LNCaP clone FGC (cell line): ENCODE data around the gene CNST.
A peak's percentile ranks its signal among the peaks of the same experiment; 100 is the strongest.

ENCODE experiments used
- DNase-seq: peaks from one replicate; pipeline ENCODE4 v3.0.0-alpha.2; 2011; ENCODE audit warnings: low read depth
- H3K4me3 ChIP-seq: 2 replicates; pipeline ENCODE4 v1.5.1; 2011; ENCODE audit warnings: mild to moderate bottlenecking, low read depth, low read length, control low read depth
- TF ChIP-seq, protein P1 (sequence below): IDR thresholded peaks from 2 replicates; pipeline ENCODE4 v1.5.1; 2012; ENCODE audit warnings: mild to moderate bottlenecking; ENCODE audit not compliant: control insufficient read depth, insufficient read depth; ENCODE audit errors: extremely low read depth

The CNST gene

GRCh38 chr1:246647113-246647512, 80.9 kb downstream of the CNST start:
- TF ChIP-seq, protein P1, sequence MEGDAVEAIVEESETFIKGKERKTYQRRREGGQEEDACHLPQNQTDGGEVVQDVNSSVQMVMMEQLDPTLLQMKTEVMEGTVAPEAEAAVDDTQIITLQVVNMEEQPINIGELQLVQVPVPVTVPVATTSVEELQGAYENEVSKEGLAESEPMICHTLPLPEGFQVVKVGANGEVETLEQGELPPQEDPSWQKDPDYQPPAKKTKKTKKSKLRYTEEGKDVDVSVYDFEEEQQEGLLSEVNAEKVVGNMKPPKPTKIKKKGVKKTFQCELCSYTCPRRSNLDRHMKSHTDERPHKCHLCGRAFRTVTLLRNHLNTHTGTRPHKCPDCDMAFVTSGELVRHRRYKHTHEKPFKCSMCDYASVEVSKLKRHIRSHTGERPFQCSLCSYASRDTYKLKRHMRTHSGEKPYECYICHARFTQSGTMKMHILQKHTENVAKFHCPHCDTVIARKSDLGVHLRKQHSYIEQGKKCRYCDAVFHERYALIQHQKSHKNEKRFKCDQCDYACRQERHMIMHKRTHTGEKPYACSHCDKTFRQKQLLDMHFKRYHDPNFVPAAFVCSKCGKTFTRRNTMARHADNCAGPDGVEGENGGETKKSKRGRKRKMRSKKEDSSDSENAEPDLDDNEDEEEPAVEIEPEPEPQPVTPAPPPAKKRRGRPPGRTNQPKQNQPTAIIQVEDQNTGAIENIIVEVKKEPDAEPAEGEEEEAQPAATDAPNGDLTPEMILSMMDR, result 0 out of 2 replicates have a peak, but pooled peaks have one; percentile 5
- H3K4me3 ChIP-seq, result no peak overlapping the region
- no peak for DNase-seq

- no peak for DNase-seq
- TF ChIP-seq, protein P1, result no peak
- H3K4me3 ChIP-seq, result no peak overlapping the region
These were observed 81.3 kb downstream of the CNST start for GRCh38 chr1:246647513-246647912.

- no peak overlapping the region for H3K4me3 ChIP-seq
- TF ChIP-seq, protein P1, result no peak
- DNase-seq, result no peak
These were observed 84.9 kb downstream of the CNST start for GRCh38 chr1:246651012-246651695.

DNA sequence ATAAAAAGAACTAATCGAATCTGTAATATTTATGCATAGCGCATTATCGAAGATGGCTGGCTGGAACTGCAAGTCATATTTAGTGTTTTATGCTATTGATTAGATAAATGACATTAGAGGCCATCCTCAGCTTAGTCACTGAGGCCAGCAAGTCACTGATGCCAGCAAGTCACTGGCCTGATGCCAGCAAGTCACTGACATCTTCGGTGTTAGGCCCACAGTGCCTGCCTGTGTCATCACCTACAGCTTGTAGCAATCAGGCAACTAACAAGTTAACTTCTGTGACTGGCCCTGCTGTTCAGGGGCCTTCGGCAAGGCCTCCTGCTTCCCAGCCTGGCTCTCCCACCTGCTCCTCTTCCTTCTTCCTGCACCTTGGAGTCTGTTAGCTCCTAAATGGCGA, 92.3 kb downstream of the CNST start:
- DNase-seq, result no peak

DNA sequence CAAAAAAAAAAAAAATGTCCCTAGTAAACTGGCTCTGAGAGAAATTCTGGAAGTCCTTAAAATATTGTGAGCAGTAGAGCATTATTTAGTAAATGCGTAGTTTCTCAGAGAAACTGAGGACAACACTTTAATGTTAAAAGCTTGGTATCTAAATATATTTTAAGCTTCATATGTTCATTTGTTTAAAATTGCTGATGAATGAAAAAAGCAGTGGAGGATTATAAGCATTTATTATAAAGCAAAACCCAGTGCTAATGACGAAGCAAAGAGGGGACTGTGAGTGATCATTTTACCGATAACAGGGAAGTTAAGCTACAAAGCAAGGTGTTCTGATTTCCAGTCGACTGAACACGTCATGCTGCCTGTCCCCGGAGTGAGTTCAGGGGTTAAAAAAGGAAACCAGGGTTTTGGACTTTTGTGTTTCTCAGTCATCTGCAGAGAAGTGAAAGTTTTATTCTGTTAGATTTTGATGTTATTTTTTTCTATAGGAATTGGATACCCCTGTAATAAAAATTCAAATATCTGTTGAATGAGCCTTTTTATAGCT, 93.4 kb downstream of the CNST start:
- TF ChIP-seq, protein P1, result no peak
- no peak for DNase-seq
- H3K4me3 ChIP-seq, result no peak overlapping the region

More for the DNA sequence above, 92.3 kb downstream of the CNST start:
- no peak overlapping the region for H3K4me3 ChIP-seq
- TF ChIP-seq, protein P1, result no peak

- DNase-seq, result peak; percentile 83
- TF ChIP-seq, protein P1, result no peak
- no peak overlapping the region for H3K4me3 ChIP-seq
These were observed 95.2 kb downstream of the CNST start for GRCh38 chr1:246661451-246661850.

- no peak for DNase-seq
- TF ChIP-seq, protein P1, result no peak
- no peak overlapping the region for H3K4me3 ChIP-seq
These were observed 101.5 kb downstream of the CNST start for GRCh38 chr1:246667773-246668172.
